Measurements from ENCODE around the gene RIMBP2.
A peak's percentile ranks its signal among the peaks of the same experiment; 100 is the strongest.

Gene RIMBP2

GRCh38 chr12:130462558-130463274, 253.4 kb downstream of the RIMBP2 start:
- no peak for TF ChIP-seq Cebpa-rat (IDR thresholded peaks at IDR 0.05)
- Histone ChIP-seq H3K9me3 (replicated peaks in 1 of 11) (peaks cover 5 to 9% (median 9%) of the 10 kb centered on the region in 11 experiments), H3K4me2 (no peak overlapping the region), H3K9ac (no peak overlapping the region), H3K27me3 (no peaks in the 10 kb centered on the region), H3K4me1 (peaks cover 8 to 20% (median 13%) of the 10 kb centered on the region in 10 experiments; a peak in 19 of 20 replicates), H3K27ac (no peak overlapping the region), H3K36me3 (no peaks in the 10 kb centered on the region), H4K20me1 (peaks cover 0 to 15% (median 0%) of the 10 kb centered on the region in 11 experiments; a peak in 5 of 22 replicates), H3K4me3 (no peak overlapping the region)

DNA sequence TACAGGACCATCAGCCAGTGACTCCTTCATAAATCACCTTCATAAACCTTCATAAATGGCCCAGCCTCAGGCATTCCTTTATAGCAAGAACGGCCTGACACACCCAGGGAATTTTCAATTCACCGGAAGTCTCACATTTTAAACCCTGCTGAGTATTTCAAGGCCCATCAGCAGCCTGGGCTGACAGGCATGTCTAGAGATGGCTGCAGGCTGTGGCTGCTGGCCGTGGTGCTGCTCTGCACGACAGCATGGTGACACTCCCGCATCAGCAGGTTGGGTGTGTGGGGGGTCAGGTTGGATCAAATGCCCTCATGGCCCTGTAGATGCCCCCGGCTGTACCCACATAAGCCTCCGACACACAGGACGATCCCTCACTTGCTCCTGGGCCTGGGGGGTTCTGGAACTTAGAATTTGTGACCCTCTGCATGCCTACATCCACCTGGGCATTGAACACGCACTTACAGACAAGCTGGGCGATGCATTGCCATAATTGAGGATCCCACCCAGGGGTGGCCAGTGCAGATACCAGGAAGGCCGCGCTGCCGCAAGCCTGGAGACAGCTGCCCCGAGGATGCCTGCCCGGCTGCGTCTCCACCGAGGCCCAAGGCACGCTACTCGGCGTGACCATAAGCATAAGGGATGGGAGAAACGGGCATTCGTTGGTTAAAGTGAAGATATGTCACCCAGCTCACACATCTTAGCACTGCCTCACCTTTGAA, 254.1 kb downstream of the RIMBP2 start:
- no peak for TF ChIP-seq Cebpa-rat (IDR thresholded peaks at IDR 0.05)
- Histone ChIP-seq H3K36me3 (no peaks in the 10 kb centered on the region), H3K4me3 (no peak overlapping the region), H3K27ac (no peak overlapping the region), H3K4me2 (no peak overlapping the region), H3K27me3 (no peaks in the 10 kb centered on the region), H3K4me1 (peaks cover 8 to 25% (median 15%) of the 10 kb centered on the region in 10 experiments; a peak in 19 of 20 replicates), H3K9ac (no peak overlapping the region), H3K9me3 (replicated peaks in 1 of 11) (peaks cover 0 to 2% (median 1%) of the 10 kb centered on the region in 11 experiments; a peak in 7 of 22 replicates), H4K20me1 (peaks cover 0 to 20% (median 0%) of the 10 kb centered on the region in 11 experiments; a peak in 6 of 22 replicates)

DNA sequence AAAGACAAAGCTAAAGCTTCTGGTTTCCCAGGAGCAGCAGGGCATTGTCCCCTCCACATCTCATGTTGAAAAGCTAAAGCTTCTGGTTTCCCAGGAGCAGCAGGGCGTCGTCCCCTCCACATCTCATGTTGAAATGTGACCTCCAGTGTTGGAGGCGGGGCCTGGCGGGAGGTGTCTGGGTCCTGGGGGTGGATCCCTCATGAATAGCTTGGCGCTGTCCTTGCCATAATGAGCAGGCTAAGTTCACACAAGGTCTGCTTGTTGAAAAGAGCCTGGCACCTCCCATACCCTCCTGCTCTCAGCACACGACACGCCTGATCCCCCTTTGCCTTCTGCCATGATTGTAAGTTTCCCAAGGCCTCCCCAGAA, 254.7 kb downstream of the RIMBP2 start:
- H3K27me3 ChIP-seq = no peaks in the 10 kb centered on the region
- H4K20me1 ChIP-seq = peaks cover 0 to 20% (median 0%) of the 10 kb centered on the region in 11 experiments; a peak in 6 of 22 replicates
- no peak overlapping the region for H3K9ac ChIP-seq
- TF ChIP-seq Cebpa-rat (IDR thresholded peaks at IDR 0.05) = no peak
- no peak overlapping the region for H3K4me2 ChIP-seq
- H3K36me3 ChIP-seq = no peaks in the 10 kb centered on the region
- no peak overlapping the region for H3K27ac ChIP-seq
- H3K4me1 ChIP-seq = peaks cover 8 to 30% (median 20%) of the 10 kb centered on the region in 10 experiments; a peak in 19 of 20 replicates
- no peak overlapping the region for H3K4me3 ChIP-seq
- H3K9me3 ChIP-seq (replicated peaks in 1 of 11) = no peaks in the 10 kb centered on the region

DNA sequence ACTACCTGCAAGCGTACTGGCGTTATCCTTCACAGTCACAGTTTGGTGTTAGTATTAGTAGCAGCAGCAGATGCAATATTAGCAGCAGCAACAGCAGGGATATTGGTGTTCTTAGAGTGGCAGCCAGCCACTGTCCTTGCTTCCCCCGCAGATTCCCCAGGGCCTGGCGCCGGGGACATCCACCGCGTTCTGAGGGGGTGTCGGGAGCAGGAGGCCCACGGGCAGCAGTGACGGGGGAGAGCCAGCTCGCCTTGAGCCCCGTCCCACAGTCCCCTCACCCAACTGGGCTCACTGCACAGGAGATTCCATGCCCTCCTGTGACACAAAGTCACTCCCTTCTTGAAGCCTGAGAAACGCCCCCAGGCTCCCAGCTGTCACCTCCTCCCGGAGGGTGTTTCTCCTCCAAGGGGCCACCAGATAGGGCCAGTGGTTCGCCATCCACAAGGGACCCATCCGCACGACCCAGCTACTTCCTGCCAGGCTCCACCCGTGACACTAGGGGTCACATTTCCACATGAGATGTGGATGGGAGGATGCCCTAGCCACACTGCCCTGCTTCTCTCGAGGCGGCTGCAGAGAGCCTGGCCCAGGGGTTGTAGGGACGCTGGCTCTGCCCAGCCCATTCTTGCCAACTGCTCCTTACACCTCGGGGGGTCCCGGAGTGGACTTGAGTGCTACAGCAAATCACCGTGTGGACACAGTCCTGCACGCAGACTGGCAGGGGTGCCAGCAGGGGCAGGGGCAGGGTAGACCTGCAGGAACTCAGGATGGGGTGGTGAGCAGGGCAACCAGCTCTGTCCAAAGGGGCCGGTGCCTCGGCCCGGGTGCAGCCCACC, 255.3 kb downstream of the RIMBP2 start:
- no peak for TF ChIP-seq Cebpa-rat (IDR thresholded peaks at IDR 0.05)
- no peaks in the 10 kb centered on the region for H3K9me3 ChIP-seq (replicated peaks in 1 of 11)

DNA sequence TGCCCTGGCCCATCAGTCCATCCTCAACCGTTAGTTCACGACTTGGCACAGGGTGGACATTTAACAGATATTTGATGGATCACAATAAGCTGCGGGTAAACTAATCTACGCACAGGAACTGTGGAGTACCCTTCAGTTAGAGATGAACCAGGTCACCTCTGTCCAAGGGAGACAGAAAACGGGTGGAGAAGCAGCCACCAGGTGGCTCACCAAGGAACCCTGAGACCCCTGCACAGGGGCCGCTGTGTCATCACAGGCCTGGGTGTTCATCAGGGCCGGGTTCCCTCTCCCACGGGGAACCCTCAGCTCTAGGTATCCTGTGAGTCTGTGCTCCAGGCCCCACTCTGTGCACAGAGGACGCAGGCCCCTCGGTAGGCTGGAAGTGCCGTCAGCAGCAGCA, 256.2 kb downstream of the RIMBP2 start:
- no peaks in the 10 kb centered on the region for H3K36me3 ChIP-seq
- TF ChIP-seq Cebpa-rat (IDR thresholded peaks at IDR 0.05) = no peak
- no peak overlapping the region for H3K4me2 ChIP-seq
- no peak overlapping the region for H3K4me3 ChIP-seq
- peaks cover 0 to 21% (median 9%) of the 10 kb centered on the region in 10 experiments; a peak in 14 of 20 replicates for H3K4me1 ChIP-seq
- no peak overlapping the region for H3K9ac ChIP-seq
- H3K9me3 ChIP-seq (replicated peaks in 1 of 11) = no peaks in the 10 kb centered on the region
- no peak overlapping the region for H3K27ac ChIP-seq
- no peaks in the 10 kb centered on the region for H3K27me3 ChIP-seq
- peaks cover 0 to 20% (median 0%) of the 10 kb centered on the region in 11 experiments; a peak in 7 of 22 replicates for H4K20me1 ChIP-seq

More for the DNA sequence above, 255.3 kb downstream of the RIMBP2 start:
- H3K27me3 ChIP-seq = no peaks in the 10 kb centered on the region
- H3K4me3 ChIP-seq = no peak overlapping the region
- peaks cover 7 to 24% (median 15%) of the 10 kb centered on the region in 10 experiments; a peak in 19 of 20 replicates for H3K4me1 ChIP-seq
- H3K36me3 ChIP-seq = no peaks in the 10 kb centered on the region
- peaks cover 0 to 20% (median 0%) of the 10 kb centered on the region in 11 experiments; a peak in 6 of 22 replicates for H4K20me1 ChIP-seq
- no peak overlapping the region for H3K4me2 ChIP-seq
- no peak overlapping the region for H3K27ac ChIP-seq
- H3K9ac ChIP-seq = no peak overlapping the region

GRCh38 chr12:130458341-130458740, 257.8 kb downstream of the RIMBP2 start:
- H3K4me3 ChIP-seq = no peak overlapping the region
- H3K9me3 ChIP-seq (replicated peaks in 1 of 11) = no peaks in the 10 kb centered on the region
- H3K4me2 ChIP-seq = no peak overlapping the region
- no peak for TF ChIP-seq Cebpa-rat (IDR thresholded peaks at IDR 0.05)
- peaks cover 0 to 19% (median 0%) of the 10 kb centered on the region in 11 experiments; a peak in 7 of 22 replicates for H4K20me1 ChIP-seq
- H3K36me3 ChIP-seq = no peaks in the 10 kb centered on the region
- no peaks in the 10 kb centered on the region for H3K27me3 ChIP-seq
- peaks cover 0 to 26% (median 9%) of the 10 kb centered on the region in 10 experiments; a peak in 11 of 20 replicates for H3K4me1 ChIP-seq
- no peak overlapping the region for H3K27ac ChIP-seq
- no peak overlapping the region for H3K9ac ChIP-seq

- Histone ChIP-seq H3K27ac (no peak overlapping the region), H4K20me1 (peaks cover 0 to 11% (median 0%) of the 10 kb centered on the region in 11 experiments; a peak in 5 of 22 replicates), H3K4me3 (no peak overlapping the region), H3K4me1 (peaks cover 0 to 26% (median 9%) of the 10 kb centered on the region in 10 experiments; a peak in 11 of 20 replicates), H3K9me3 (replicated peaks in 1 of 11) (no peaks in the 10 kb centered on the region), H3K9ac (no peak overlapping the region), H3K36me3 (no peaks in the 10 kb centered on the region), H3K27me3 (no peaks in the 10 kb centered on the region), H3K4me2 (peak overlapping the region in 7 of 11 experiments; percentile 22 to 60 (median 38); a peak in 10 of 22 replicates)
- TF ChIP-seq Cebpa-rat (IDR thresholded peaks at IDR 0.05) = no peak
Observed at GRCh38 chr12:130457215-130457614, 258.9 kb downstream of the RIMBP2 start.

DNA sequence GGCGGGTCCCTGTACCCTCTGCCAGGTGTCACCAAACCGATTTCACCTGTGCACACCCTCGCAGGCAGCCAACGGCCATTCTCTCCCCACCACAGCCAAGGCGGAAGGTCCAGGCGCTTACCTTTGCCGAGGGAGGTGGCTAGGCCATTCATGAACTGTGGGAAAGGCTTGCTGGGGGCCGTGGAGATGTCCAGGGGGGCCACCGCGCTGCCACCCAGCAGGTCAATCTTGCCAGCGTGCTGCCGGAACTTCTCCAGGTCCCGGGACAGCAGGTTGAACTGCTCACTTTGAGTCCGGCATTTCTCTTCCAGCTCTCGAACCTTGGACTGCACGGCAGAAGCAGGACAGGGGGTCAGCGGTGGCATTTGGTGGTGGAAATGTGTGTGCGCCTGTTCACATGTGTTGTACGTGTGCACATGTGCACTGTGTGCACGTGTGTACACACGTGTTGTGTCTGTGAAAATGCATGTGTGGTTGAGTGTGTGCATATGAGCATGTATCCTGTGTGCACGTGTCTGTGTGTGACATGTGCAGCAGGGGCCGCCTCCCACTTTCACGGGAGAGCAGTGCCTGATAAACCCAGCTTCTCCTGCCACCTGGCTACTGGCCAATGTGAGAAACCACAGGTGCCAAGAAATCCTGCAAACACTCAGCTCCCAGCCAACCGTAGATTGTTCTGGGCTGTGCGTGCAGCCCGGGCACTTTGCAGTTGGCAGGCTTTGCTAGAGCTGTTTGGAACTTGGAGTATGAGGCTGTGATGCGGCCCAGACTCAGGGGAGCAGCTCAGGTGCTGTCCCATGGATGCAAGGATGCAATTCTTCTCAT, 259.5 kb downstream of the RIMBP2 start:
- Histone ChIP-seq H4K20me1 (peaks cover 0 to 13% (median 0%) of the 10 kb centered on the region in 11 experiments; a peak in 4 of 22 replicates), H3K4me2 (peak overlapping the region in 7 of 11 experiments; percentile 22 to 60 (median 38); a peak in 10 of 22 replicates), H3K4me3 (no peak overlapping the region), H3K27ac (no peak overlapping the region), H3K4me1 (peaks cover 0 to 26% (median 9%) of the 10 kb centered on the region in 10 experiments; a peak in 11 of 20 replicates), H3K27me3 (no peaks in the 10 kb centered on the region), H3K36me3 (no peaks in the 10 kb centered on the region), H3K9me3 (replicated peaks in 1 of 11) (no peaks in the 10 kb centered on the region), H3K9ac (no peak overlapping the region)
- TF ChIP-seq Cebpa-rat (IDR thresholded peaks at IDR 0.05) = no peak
